ENCODE measurements around the gene EYA3. TPM values are rescaled to one million over a fixed set of nuclear protein-coding genes. Genes with fewer than 3 reads are reported as not detected.
A peak's percentile ranks its signal among the peaks of the same experiment; 100 is the strongest.

Gene EYA3
- total RNA-seq, 1 experiment from 2014 or later = 32.7 TPM

DNA sequence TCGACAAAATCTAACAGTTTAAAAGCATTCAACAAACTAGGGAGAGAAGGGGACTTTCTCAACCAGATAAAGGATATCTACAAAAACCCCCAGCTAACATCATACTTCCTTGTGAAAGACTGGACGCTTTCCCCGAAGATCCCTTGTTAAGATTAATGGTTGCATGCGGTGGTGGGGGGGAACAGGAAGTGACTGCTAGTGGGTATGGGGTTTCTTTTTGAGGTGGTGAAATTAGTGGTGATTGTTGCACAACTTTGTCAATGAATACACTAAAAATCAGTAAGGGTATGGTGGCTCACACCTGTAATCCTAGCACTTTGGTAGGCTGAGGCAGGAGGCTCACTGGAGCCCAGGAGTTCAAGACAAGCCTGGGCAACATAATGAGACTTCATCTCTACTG lies 26.9 kb upstream of the EYA3 start:
- H2BK120ac ChIP-seq (ENCODE audit: low read depth, low read length, poor library complexity, severe bottlenecking) = no peak overlapping the region
- H2BK5ac ChIP-seq (ENCODE audit: insufficient read length, low read length) = no peak overlapping the region
- no peak overlapping the region for H3K4me3 Mint-ChIP-seq
- DNase-seq = no peak
- no CpG with 5 or more reads among the region's 4 CpGs for WGBS (ENCODE audit: extremely low coverage, insufficient read length, low lambda C conversion rate)
- no peaks in the 10 kb centered on the region for H3K9me3 Mint-ChIP-seq
- no peak overlapping the region for H2BK12ac ChIP-seq (ENCODE audit: insufficient read length, low read depth, low read length)
- H3K9me3 ChIP-seq (ENCODE audit: control insufficient read depth, low read depth, low read length) = no peaks in the 10 kb centered on the region
- H3T11ph ChIP-seq (ENCODE audit: low read length) = no peak overlapping the region
- no peak overlapping the region for H2BK15ac ChIP-seq (ENCODE audit: low read depth, low read length)
- no peak overlapping the region for H2AK5ac ChIP-seq (ENCODE audit: insufficient read length, low read length)
- H4K5ac ChIP-seq (ENCODE audit: insufficient read length, low read depth, low read length) = no peak overlapping the region
- TF ChIP-seq, protein P1, sequence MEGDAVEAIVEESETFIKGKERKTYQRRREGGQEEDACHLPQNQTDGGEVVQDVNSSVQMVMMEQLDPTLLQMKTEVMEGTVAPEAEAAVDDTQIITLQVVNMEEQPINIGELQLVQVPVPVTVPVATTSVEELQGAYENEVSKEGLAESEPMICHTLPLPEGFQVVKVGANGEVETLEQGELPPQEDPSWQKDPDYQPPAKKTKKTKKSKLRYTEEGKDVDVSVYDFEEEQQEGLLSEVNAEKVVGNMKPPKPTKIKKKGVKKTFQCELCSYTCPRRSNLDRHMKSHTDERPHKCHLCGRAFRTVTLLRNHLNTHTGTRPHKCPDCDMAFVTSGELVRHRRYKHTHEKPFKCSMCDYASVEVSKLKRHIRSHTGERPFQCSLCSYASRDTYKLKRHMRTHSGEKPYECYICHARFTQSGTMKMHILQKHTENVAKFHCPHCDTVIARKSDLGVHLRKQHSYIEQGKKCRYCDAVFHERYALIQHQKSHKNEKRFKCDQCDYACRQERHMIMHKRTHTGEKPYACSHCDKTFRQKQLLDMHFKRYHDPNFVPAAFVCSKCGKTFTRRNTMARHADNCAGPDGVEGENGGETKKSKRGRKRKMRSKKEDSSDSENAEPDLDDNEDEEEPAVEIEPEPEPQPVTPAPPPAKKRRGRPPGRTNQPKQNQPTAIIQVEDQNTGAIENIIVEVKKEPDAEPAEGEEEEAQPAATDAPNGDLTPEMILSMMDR (conservative IDR thresholded peaks at IDR 0.05) = no peak
- no peaks in the 10 kb centered on the region for H3K79me2 ChIP-seq (ENCODE audit: insufficient read depth, low read length)
- H3K23me2 ChIP-seq (ENCODE audit: insufficient read length, low read depth, low read length, poor library complexity, severe bottlenecking) = no peaks in the 10 kb centered on the region
- no peaks in the 10 kb centered on the region for H3K79me1 ChIP-seq (ENCODE audit: insufficient read depth, low read depth, low read length, poor library complexity, severe bottlenecking)
- H3K4ac ChIP-seq (ENCODE audit: low read depth, low read length) = no peak overlapping the region
- no peak overlapping the region for H4K8ac ChIP-seq (replicated peaks; ENCODE audit: insufficient read length, low read depth, low read length)
- H3K36me3 Mint-ChIP-seq (ENCODE audit: insufficient read depth in 1 of 3, low read depth in 3 of 3) = no peaks in the 10 kb centered on the region
- no peak overlapping the region for H4K91ac ChIP-seq (ENCODE audit: insufficient read length, low read depth, low read length)
- no peak overlapping the region for H3K18ac ChIP-seq (ENCODE audit: insufficient read length, low read depth, low read length)
- H3K27me3 Mint-ChIP-seq (ENCODE audit: low read depth) = no peaks in the 10 kb centered on the region
- H2AFZ ChIP-seq (ENCODE audit: low read length) = peak overlapping the region; percentile 12
- H3K4me1 Mint-ChIP-seq = no peaks in the 10 kb centered on the region; a peak in 1 of 4 replicates
- no peak overlapping the region for H2BK20ac ChIP-seq (ENCODE audit: low read depth, low read length, poor library complexity, severe bottlenecking)
- H3K23ac ChIP-seq (ENCODE audit: insufficient read length, low read depth, low read length) = no peak overlapping the region
- no peak overlapping the region for H3K9ac ChIP-seq (ENCODE audit: extremely low read depth, insufficient read length, low read length)
- H3K4me1 ChIP-seq (ENCODE audit: insufficient read depth, low read length) = no peaks in the 10 kb centered on the region
- no peak overlapping the region for H3K56ac ChIP-seq (ENCODE audit: insufficient read length, low read depth, low read length)
- no peak overlapping the region for H3K4me2 ChIP-seq (ENCODE audit: insufficient read depth, insufficient read length, low read length)
- H4K20me1 ChIP-seq (ENCODE audit: control insufficient read depth, insufficient read depth, insufficient read length) = no peaks in the 10 kb centered on the region
- peak overlapping the region in 1 of 3 experiments; percentile 92; a peak in 1 of 7 replicates for H3K27ac Mint-ChIP-seq
- H3K27me3 ChIP-seq (ENCODE audit: insufficient read depth, low read length) = no peaks in the 10 kb centered on the region
- no peak overlapping the region for H3K27ac ChIP-seq (ENCODE audit: insufficient read length, low read depth, low read length)
- no peak overlapping the region for H3K14ac ChIP-seq (ENCODE audit: insufficient read depth, low read length)

All from H9 (cell line).